Stimulated activated CD4-positive, alpha-beta T cell treated with anti-CD3 and anti-CD28 coated beads, TNF-alpha, amount 100 ng/mL, for 24 hours (primary cell): ENCODE data around the gene VPS11.
A peak's percentile ranks its signal among the peaks of the same experiment; 100 is the strongest.

ENCODE experiments used
- DNase-seq, 3 experiments: peaks; one replicate each; pipeline ENCODE4 v3.0.0-alpha.2; 2020; ENCODE audit warnings: low read depth in 3 of 3

VPS11 gene

DNA sequence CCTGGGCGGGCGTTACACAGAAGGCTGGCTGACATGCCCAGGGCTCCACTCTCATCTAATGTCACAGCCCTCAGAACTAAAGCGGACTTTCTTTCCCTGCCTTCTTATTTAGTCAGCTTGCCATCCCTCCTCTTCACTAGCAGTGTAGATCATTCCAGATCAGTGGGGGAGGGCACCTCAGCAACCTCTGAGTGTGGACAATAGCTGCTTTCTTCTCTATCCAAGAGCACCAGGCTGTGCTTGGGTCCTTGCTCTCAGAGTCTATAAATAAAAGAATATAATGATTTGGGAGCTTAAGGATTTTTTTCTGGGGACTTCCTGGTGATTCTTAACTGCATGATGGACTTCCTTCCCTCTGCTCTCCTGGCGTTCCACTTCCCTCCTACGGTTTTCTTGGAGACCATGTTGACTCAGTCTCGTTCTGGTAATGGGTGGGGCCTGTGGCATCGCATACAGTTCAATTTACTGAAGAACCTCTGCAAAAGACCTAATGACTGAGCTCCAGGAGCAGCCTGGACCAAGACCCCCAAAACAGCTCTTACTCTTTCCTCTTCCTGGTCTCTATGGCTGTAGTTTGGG lies 14.2 kb downstream of the VPS11 start:
- DNase-seq: no peak

GRCh38 chr11:119084663-119085436 lies 17.2 kb downstream of the VPS11 start, which contains the start of gene HMBS:
TSS of gene HMBS (plus strand) at chr11:119084881. CDS start at chr11:119085034, 153 bp downstream.
- DNase-seq: peak; percentile 80 to 93 (median 86)

- peak in 1 of 3 experiments; percentile 38 for DNase-seq
Observed at GRCh38 chr11:119085437-119085847, 17.8 kb downstream of the VPS11 start.

DNA sequence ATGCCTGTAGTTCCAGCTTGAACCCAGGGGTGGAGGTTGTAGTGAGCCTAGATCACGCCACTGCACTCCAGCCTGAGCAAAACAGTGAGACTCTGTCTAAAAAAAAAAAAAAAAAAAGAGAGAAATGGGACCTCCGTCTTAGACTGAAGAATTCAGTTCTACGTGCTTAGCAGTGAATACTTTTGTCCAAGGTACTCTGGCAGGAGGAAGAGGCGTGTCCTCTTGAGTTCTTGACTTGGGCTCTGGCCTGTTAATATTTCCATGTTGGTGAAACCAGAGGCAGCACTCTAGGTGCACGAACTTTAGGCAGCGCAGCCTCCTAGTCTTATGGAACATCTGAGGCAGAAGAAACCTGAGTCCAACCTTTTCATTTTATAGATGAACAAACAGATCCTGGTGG lies 19.5 kb downstream of the VPS11 start:
- DNase-seq: no peak

- DNase-seq: no peak
Observed at GRCh38 chr11:119087747-119088241, 20.2 kb downstream of the VPS11 start.

DNA sequence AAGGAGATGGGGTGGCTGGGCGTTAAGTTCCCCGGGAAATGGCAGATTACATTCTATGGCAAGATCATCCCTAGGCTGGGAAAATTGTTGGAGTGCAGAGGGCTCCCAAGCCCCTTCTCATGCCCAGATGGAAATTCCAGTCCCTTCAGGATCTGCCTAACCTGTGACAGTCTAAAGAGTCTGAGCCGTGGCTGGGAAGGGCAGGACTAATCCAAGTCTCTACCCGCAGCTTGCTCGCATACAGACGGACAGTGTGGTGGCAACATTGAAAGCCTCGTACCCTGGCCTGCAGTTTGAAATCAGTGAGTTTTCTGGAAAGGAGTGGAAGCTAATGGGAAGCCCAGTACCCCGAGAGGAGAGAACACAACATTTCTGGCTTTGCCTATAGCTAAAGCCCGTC lies 20.8 kb downstream of the VPS11 start:
- DNase-seq: no peak

- DNase-seq: no peak
Observed at GRCh38 chr11:119089319-119089718, 21.7 kb downstream of the VPS11 start.

DNA sequence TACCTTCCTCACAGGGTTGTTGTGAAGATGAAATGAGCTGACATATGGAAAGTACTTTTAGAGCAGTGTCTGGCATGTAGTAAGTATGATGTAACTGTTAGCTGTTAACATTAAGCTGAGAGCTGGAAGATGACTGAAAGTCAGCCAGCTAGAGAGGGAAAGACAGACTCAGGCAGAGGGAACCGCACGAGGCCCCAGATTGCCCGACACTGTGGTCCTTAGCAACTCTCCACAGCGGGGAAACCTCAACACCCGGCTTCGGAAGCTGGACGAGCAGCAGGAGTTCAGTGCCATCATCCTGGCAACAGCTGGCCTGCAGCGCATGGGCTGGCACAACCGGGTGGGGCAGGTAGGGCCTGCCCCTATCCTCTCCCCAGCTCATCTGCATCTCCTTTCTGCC lies 23.6 kb downstream of the VPS11 start:
- no peak for DNase-seq

DNA sequence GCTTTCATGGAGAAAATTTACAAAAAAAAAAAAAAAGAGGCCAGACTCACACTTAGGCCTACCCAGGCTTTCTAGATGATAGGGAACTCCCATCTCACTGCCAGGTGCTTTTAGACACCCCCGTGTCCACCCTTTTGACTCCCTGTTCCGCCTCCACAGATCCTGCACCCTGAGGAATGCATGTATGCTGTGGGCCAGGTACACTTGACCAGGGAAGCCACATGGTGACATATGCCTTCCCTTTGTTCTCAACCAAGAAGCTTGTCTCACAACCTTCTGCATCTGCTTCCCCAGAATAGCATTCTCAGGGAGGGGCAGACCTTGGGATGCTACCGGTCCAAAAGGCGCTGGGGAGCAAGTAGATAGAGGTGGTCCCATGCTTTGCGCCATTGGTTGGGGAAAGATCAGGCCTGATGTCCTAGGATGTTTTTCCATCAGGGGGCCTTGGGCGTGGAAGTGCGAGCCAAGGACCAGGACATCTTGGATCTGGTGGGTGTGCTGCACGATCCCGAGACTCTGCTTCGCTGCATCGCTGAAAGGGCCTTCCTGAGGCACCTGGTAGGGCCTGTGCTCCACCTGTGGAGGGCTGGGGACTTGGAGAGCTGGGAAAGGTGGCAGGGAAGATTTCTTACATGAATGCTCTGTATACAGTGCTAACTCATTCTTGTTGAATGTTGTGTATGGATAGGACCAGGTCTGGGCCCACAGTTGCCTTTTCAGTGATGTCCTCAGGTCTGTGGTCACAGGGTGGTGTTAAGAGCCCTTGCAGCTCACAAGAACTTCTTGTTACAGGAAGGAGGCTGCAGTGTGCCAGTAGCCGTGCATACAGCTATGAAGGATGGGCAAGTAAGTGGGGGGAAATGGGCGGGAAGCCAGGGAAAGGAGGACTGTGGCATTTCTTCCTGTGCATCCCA lies 24.6 kb downstream of the VPS11 start:
- DNase-seq: no peak

- DNase-seq: no peak
Observed at GRCh38 chr11:119092880-119093842, 25.5 kb downstream of the VPS11 start.

- peak in 1 of 3 experiments; percentile 40 for DNase-seq
Observed at GRCh38 chr11:119093942-119094815, 26.6 kb downstream of the VPS11 start.

DNA sequence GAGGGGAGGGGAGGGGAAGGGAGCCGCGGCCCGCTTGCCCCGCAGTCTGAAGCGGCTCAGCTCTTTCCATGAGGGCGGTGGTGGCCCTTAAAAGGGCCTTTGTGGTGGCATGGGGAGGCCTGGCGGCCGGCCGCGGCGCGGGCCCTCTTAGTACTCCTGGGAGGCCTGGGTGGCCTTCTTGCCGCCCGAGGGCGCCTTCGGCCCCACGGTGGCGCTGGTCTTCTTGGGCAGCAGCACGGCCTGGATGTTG lies 27.1 kb downstream of the VPS11 start:
- peak in 1 of 3 experiments; percentile 40 for DNase-seq

DNA sequence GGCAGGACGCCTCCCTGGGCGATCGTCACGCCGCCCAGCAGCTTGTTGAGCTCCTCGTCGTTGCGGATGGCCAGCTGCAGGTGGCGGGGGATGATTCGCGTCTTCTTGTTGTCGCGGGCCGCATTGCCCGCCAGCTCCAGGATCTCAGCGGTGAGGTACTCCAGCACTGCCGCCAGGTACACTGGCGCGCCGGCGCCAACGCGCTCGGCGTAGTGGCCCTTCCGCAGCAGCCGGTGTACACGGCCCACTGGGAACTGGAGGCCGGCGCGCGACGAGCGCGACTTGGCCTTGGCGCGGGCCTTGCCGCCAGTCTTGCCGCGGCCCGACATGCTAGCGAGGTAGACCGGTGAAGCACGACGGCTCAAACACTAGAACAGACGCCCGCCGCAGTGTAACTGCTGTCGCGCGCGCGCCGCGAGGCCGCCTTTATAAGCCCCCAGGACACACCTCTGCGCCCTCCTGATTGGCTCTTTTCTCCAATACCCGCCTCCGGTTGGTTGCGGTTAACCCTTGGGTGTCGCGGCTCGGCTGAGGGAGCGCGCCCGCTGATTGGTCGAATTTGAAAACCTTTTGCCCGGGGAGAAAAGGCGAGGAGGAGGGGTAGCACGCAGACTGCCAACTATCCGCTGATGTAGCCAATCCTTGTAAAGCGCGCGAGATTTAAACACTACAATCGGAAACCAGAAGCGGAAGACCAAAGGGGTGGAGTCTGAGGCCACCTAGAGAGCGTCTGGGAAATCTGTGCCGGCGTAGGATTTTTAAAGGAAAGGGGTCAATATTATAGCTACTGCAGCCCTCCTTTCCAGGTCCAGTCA lies 27.7 kb downstream of the VPS11 start:
- DNase-seq: peak; percentile 98 to 99 (median 99)

DNA sequence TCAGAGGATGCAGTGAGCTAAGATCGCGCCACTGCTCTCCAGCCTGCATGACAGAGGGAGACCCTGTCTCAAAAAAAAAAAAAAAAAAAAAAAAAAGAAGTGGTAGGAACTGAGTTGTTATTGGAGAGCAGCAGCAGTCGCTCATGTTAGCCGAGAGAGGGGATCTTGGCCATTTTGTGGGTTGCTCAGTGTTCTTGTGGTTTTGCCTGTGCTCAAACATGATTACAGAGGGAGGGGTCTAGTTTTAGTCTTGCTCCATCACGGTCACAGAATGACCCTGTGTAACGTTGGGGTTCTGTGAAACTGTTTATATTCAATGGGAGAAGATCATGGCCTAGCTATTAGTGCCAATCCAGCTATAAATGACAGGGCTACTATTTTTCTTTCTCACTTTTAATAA lies 32.1 kb downstream of the VPS11 start:
- DNase-seq: no peak

DNA sequence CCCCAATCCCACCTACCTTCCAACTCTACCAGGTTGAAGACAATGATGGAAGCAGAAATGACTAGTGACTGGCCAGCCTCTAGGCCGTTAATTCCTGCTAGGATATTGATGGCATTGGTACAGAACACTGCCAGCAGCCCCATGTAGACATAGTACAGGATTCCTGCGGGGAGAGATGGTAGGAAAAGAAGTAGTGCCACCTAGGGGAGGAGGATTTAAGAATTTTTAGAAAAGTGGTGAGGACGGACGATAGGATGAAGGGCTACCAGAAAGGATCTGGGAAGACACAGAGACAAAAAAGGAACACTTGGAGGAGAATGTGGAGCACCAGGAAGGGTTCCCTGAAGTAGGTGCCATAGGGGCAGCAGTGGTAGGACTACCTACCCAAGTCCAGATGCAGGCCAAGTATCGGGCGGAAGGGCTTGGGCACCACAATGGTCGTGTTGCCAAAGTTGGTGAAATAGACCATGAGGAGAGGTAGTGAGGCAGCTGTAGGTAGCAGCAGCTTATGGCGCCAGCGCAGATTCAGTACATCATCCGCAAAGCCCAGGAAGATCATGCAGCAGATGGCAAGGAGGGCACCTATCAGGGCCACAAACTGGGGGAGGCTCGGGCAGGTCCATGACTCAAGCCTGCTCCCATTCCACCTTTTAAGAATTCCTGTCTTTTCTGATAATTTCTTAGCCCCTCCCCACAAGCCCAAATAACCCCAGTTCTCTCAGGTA lies 32.8 kb downstream of the VPS11 start:
- DNase-seq: no peak

DNA sequence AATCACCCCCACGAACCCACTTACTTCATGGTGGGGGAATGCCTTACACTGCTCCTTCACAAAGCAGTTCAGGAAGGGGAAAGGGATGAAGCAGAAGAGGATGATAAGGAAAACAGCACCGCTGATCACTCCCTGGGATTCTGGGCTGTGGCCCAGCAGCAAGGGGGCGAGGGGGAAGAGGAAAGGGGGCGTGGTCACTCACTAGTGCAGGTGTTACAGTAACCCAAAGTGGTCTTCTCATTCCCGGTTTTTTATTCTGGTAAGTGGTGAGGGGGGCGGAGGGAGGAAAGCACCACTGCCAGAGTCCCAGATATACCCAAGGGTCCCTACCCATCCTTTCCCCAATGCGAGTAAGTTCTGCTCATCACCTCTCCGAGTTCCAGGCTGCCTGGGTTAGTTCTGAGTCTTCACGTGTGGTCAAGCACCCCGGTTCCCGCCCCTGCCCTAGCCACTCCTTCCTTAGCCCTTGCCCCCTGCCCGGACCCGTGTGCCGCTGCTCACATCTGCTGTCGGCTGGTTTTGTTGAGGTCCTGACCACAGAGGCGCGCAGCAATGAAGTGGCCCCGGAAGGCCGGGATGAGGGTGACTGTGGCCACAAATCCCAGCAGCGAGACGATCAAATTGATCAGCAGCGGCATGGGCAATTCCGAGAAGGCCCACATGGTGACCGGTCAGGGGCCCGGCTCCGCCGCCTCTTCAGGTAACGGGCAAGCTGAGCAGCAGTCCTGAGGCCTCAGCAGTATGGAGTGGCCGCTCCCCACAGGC lies 33.6 kb downstream of the VPS11 start:
- peak in 1 of 3 experiments; percentile 28 for DNase-seq

DNA sequence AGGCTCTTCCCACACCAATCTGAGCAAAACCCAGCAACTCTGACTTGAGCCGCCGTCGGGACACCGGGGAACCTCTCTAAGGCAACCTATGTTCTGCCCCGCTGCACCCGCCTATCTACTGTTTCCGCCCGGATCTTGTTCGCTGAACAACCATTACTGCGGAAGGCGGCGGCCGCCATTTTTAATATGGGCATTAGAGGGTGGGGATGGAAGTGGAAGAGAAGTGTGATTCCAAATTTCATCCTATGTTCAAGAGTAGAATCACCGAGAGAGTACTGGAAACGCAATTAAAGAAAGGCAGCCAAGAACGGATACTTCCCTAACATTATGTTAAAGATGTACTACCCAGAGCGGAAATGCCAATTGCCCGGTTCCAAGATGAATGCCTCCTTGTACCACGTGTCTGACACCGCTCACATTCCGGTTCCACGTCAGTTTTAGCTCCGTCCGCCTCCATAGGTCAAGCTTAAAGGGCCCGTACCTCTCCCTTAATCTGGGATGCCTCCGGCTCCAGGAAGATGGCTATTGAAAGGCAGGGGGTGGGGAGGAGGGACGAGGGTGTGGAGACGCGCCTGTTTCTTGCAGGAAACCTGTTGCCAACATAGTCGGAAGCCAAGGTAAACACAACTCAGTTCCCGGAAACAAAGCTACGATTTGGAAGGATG lies 34.3 kb downstream of the VPS11 start, which contains the start of gene DPAGT1:
DPAGT1 (minus strand) TSS at position 95 of the 665 bp plus-strand sequence. CDS start 198 bp downstream, outside the sequence.
- peak; percentile 65 to 83 (median 81) for DNase-seq
